ENCODE measurements around the gene MOB3B. TPM values are rescaled to one million over a fixed set of nuclear protein-coding genes. Genes with fewer than 3 reads are reported as not detected.

The MOB3B gene
- total RNA-seq, 1 experiment from 2014 or later: 0.03 TPM

GRCh38 chr9:27414220-27414761, 115.3 kb downstream of the MOB3B start:
- no peak for DNase-seq (ENCODE audit: low read depth)
- in situ Hi-C loops (cut with HindIII; ENCODE audit: low pct_unique_long_range_greater_than_20kb, low sequenced_read_pairs): no loop called here

DNA sequence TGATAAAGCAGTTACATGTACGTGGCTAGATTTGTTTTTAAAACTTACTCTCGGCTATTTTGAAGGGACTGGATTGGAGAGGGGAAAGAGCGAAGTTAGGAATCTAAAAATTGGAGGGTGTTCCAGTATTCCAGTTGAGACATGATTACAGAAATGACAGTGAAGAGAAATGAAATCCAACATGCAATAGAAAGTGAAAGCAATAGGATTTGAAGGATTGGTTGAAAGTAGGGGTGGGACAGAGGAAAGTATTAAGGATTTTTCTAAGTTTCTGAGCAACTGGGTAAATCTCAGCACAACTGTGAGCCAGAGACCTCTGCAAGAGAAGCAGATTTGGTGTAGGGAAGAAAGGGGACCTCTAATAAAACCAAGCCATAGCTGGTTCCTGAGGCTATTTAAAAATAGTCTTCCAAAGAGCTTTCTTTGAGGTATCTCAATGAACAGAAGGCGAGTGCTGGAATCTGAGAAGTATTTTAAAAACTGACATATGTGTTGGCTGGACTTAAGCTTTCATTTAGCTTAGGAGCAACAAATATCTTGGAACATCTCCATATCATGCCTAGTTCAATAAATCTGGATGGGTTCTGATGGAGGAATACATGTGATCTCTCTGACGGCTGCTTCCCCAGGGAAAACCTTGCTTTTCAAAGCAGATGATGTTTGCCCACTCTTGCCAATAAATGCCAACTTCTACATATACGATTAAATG, 115.9 kb downstream of the MOB3B start:
- in situ Hi-C loops (cut with HindIII; ENCODE audit: low pct_unique_long_range_greater_than_20kb, low sequenced_read_pairs): no loop called here
- no peak for DNase-seq (ENCODE audit: low read depth)

GRCh38 chr9:27412963-27413362, 116.7 kb downstream of the MOB3B start:
- no peak for DNase-seq (ENCODE audit: low read depth)
- in situ Hi-C loops (cut with HindIII; ENCODE audit: low pct_unique_long_range_greater_than_20kb, low sequenced_read_pairs): no loop called here

- in situ Hi-C loops (cut with HindIII; ENCODE audit: low pct_unique_long_range_greater_than_20kb, low sequenced_read_pairs): no loop called here
- no peak for DNase-seq (ENCODE audit: low read depth)
Measured at GRCh38 chr9:27412081-27412480, 117.5 kb downstream of the MOB3B start.

DNA sequence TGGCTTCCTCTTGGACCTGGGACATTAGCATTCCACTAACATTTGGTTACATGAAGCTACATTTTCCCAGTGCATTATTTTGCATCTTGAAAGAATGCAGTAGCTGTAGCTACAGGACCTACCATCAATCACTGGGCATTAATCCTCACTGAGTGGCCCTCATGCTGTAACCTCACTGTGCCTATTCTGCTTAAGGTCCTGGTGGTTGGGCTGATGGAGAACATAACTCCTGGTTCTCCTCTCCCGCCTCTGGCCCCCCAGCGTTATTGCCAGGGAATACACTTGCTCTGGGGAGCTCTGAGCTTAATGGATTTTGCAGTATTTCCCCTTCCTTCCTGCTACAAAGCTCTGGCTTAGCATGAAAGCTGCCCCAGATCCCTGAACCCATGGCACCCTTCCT, 121.1 kb downstream of the MOB3B start:
- DNase-seq (ENCODE audit: low read depth): no peak
- in situ Hi-C loops (cut with HindIII; ENCODE audit: low pct_unique_long_range_greater_than_20kb, low sequenced_read_pairs): no loop called here

DNA sequence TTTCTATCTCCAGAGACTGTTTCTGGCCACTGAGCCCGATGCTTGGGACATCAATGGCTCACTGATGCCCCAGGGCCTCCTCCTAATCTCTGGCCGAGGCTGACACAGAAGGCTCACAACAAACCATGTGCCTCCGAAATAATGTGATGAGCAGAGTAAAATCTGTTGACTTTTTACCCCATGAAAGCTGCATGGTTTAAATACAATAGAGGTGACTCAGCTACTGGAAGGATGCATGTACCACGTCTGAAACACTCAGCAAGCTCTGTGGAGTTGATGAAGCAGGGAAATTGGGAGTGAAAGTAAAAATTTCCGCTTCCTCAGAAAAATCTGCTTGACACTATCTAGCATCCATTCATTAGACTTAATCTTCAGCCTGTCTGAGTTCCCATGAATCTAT, 121.6 kb downstream of the MOB3B start:
- no peak for DNase-seq (ENCODE audit: low read depth)
- in situ Hi-C loops (cut with HindIII; ENCODE audit: low pct_unique_long_range_greater_than_20kb, low sequenced_read_pairs): no loop called here

DNA sequence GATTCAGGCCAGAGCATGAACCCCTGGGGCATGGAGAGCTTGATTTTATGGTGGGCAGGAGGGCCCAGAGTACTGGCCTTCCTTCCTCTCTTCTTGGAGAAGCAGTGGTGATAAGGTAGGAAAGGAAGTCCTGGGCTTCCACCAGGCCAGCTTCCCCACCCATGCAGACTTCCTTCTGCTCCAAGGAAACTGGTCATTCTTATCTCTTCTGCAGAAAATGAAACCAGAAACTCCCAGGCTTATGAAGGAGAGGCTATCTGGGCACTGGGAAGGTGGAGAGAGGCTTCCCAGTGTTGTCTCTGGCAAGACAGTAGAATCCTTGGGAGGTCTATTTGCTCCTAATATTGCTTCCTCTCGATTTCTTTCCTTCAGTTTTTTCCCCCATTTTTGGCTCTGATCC, 122.1 kb downstream of the MOB3B start:
- no peak for DNase-seq (ENCODE audit: low read depth)
- in situ Hi-C loops (cut with HindIII; ENCODE audit: low pct_unique_long_range_greater_than_20kb, low sequenced_read_pairs): no loop called here

DNA sequence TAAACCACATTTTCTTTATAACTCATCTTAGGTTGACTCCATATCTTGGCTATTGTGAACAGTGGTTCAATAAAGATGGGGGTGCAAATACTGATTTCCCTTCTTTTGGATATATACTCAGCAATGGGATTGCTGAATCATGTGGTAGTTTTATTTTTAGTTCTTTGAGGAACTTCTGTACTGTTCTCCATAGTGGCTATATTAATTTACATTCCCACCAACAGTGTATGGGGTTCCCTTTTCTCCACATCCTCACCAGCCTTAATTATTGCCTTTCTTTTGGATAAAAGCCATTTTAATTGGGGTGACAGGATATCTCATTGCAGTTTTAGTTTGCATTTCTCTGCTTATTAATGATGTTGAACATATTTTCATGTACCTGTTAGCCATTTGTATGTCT, 125.0 kb downstream of the MOB3B start:
- DNase-seq (ENCODE audit: low read depth): no peak
- in situ Hi-C loops (cut with HindIII; ENCODE audit: low pct_unique_long_range_greater_than_20kb, low sequenced_read_pairs): no loop called here

- DNase-seq (ENCODE audit: low read depth): no peak
- in situ Hi-C loops (cut with HindIII; ENCODE audit: low pct_unique_long_range_greater_than_20kb, low sequenced_read_pairs): no loop called here
Measured at GRCh38 chr9:27402626-27403025, 127.0 kb downstream of the MOB3B start.

- DNase-seq (ENCODE audit: low read depth): no peak
- in situ Hi-C loops (cut with HindIII; ENCODE audit: low pct_unique_long_range_greater_than_20kb, low sequenced_read_pairs): no loop called here
Measured at GRCh38 chr9:27400334-27400880, 129.2 kb downstream of the MOB3B start.

DNA sequence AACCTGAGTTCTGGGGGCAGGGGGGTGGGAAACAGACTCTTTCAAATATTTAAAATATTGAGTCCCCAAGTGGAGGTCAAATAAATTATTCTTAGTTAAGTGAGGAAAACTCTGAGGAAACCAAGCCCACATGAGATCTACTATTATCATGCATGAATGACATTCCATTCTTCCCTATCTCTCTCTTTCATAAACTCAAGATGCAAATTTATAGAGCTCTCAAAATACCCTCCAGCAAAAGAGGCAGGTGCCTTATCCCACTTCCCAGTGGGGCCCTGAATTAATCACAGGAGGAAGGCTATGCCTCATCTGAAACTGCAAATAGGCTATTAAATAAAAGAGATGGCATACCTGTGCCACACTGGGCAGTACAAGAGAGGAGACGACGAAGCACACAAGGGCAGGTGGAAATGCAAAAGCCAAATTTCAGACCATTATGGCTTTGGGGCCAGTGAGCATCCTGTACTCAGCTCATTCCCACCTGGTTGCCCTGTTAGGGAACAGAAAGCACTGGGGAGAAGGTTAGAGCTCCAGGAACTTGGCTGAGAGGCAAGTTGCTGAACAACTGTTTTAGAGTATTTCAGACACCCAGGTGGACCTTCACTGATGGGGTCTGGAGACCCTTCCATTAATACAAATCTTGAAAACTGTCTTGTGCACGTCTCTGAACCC, 130.5 kb downstream of the MOB3B start:
- in situ Hi-C loops (cut with HindIII; ENCODE audit: low pct_unique_long_range_greater_than_20kb, low sequenced_read_pairs): no loop called here
- DNase-seq (ENCODE audit: low read depth): no peak

DNA sequence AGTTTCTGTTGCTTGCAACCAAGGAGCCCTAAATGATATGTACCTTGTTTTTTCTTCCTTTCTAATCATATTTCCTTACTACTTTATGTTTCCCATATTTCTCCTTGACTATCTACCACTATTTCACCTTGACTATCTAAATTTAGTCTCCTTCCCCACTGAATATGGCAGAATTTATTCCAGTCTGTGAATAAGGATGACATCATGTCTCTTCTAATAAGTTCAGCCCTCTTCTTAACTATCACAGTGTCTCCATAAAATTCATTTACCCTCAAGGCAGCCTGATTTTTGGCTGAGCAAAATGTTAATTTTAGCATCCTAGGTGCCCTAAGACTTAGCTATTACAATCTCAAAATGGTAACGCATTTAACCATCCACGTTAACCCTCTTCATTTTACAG, 133.1 kb downstream of the MOB3B start:
- in situ Hi-C loops (cut with HindIII; ENCODE audit: low pct_unique_long_range_greater_than_20kb, low sequenced_read_pairs): no loop called here
- DNase-seq (ENCODE audit: low read depth): no peak

DNA sequence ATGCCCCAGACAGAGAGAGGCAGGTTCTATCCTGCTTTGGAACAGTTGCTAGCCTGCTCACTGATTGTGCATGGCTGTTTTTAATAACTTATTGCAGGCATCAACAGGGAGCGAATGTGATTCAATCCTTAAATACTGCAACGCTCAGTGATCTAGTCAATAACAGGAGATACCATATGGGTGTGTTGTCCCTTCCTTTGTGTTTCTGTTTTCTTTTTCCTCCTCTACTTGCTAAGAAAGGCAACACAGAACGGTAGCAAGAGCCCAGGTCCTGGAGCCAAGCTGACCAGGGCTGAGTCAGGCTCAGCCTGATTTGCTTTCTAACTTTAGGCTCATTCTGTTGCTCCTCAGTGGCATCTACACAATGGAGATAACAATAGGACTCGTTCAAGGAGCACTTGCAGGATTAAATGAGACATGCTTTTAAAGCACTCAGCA, 134.1 kb downstream of the MOB3B start:
- in situ Hi-C loops (cut with HindIII; ENCODE audit: low pct_unique_long_range_greater_than_20kb, low sequenced_read_pairs): no loop called here
- no peak for DNase-seq (ENCODE audit: low read depth)

DNA sequence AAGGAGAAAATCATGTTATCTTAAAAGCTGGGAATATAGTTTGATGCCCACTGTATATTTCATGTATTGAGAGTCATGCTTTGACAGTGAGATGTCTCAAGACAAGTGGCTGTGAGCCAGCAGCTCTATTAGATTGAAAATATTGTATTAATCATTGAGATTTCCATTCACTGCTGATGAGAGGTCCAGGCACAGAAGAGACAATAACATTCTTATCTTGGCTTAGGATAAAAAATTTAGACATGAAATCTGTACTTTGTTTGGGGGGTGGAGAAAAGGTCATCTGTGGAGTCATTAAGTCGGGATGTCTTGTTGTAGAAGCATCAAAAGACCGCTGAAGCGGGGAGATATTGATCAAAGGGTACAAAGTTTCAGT, 134.8 kb downstream of the MOB3B start:
- no peak for DNase-seq (ENCODE audit: low read depth)
- in situ Hi-C loops (cut with HindIII; ENCODE audit: low pct_unique_long_range_greater_than_20kb, low sequenced_read_pairs): no loop called here

DNA sequence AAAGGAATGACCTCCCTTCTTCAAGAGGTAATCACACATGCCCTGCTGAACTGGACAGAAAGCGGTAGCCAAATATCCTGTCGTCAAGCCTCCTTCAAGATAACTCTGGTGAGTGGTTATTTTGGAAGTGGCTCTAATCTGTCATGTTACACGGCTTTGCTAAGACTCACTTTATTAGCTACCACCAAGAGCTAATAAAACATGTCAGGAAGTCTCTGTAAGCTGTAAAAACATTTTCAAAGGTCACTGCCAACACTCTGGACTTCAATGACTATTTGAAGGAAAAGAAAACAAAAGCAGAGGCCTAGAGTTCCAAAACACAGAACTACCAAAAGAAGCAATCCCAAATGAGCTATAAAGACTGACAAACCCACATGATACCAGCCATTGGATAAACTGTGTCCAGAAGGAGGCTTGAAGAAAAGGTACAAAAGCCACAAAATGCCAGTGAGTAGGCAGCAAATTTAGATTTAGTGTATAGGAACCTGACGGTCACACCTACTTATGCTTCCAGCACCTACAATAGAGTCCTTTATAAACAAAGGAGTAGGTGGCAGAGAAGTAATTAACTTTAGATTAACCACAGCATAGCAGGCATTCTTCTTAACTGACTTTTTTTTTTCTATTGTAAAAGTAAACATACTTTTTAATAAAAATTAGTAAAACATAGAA, 135.3 kb downstream of the MOB3B start:
- in situ Hi-C loops (cut with HindIII; ENCODE audit: low pct_unique_long_range_greater_than_20kb, low sequenced_read_pairs): no loop called here
- no peak for DNase-seq (ENCODE audit: low read depth)

- in situ Hi-C loops (cut with HindIII; ENCODE audit: low pct_unique_long_range_greater_than_20kb, low sequenced_read_pairs): no loop called here
- no peak for DNase-seq (ENCODE audit: low read depth)
Measured at GRCh38 chr9:27393054-27393846, 136.4 kb downstream of the MOB3B start.

- in situ Hi-C loops (cut with HindIII; ENCODE audit: low pct_unique_long_range_greater_than_20kb, low sequenced_read_pairs): no loop called here
- DNase-seq (ENCODE audit: low read depth): no peak
Measured at GRCh38 chr9:27392451-27392850, 137.2 kb downstream of the MOB3B start.
